Panc1 (cell line): ENCODE data around the gene CPLANE2.

Experiments used
- CTCF ChIP-seq: fragments of 450-650 bp; IDR thresholded peaks from 2 replicates; pipeline ENCODE4 v1.5.1; 2017; ENCODE audit warnings: mild to moderate bottlenecking
- REST ChIP-seq, 2 experiments: IDR thresholded peaks; 2 replicates each; pipeline ENCODE4 v1.6.1; 2011 to 2012; ENCODE audit warnings: low read depth in 2 of 2, control low read depth in 1 of 2, low read length in 1 of 2, mild to moderate bottlenecking in 1 of 2, moderate library complexity in 1 of 2; ENCODE audit not compliant: insufficient read depth in 1 of 2

GRCh38 chr1:16248007-16248436, 11.0 kb upstream of the CPLANE2 start:
- TF ChIP-seq CTCF (no peak), REST (IDR thresholded peaks at IDR 0.05; ENCODE audit: insufficient read depth in 1 of 2, low read depth in 2 of 2, low read length in 1 of 2) (no peak)
